Measurements from ENCODE around the gene PRDX2.
"Not testable (repeated sequence)": the region's sequence is repeated elsewhere in the genome, so short reads cannot be mapped to it uniquely, and the experiment has no call there.

The PRDX2 gene

GRCh38 chr19:12801466-12802266, at the start of gene PRDX2, which contains the start of gene THSD8:
TSS of gene PRDX2 (minus strand) at chr19:12801800. CDS start at chr19:12801261, 539 bp downstream.
TSS of gene THSD8 (plus strand) at chr19:12802069. CDS start at chr19:12802072, 3 bp downstream.
- DNase-seq (ENCODE audit: low read depth): peak; percentile 63

GRCh38 chr19:12847159-12848139, 45.8 kb upstream of the PRDX2 start:
- TF ChIP-seq CTCF (conservative IDR thresholded peaks at IDR 0.05; ENCODE audit: low read length): peak; percentile 64
- peak; percentile 67 for DNase-seq (ENCODE audit: low read depth)
- peak overlapping the region; percentile 33 for H3K4me3 ChIP-seq (ENCODE audit: low read length)

More at GRCh38 chr19:12801466-12802266, at the start of gene PRDX2, which contains the start of gene THSD8:
- TF ChIP-seq CTCF (conservative IDR thresholded peaks at IDR 0.05; ENCODE audit: low read length): no peak
- peak within 1 kb of the TSS; percentile 86 for H3K4me3 ChIP-seq (ENCODE audit: low read length)

- H3K4me3 ChIP-seq (ENCODE audit: low read length); DNase-seq (ENCODE audit: low read depth): not testable (repeated sequence)
Observed at GRCh38 chr19:12846613-12847012, 45.0 kb upstream of the PRDX2 start.

GRCh38 chr19:12843999-12844732, 42.6 kb upstream of the PRDX2 start:
- no peak for DNase-seq (ENCODE audit: low read depth)
- TF ChIP-seq CTCF (conservative IDR thresholded peaks at IDR 0.05; ENCODE audit: low read length): no peak
- H3K4me3 ChIP-seq (ENCODE audit: low read length): no peak overlapping the region

- no peak for DNase-seq (ENCODE audit: low read depth)
Observed at GRCh38 chr19:12843328-12843727, 41.7 kb upstream of the PRDX2 start.

GRCh38 chr19:12842511-12842910, 40.9 kb upstream of the PRDX2 start:
- no peak for DNase-seq (ENCODE audit: low read depth)
- no peak overlapping the region for H3K4me3 ChIP-seq (ENCODE audit: low read length)
- no peak for TF ChIP-seq CTCF (conservative IDR thresholded peaks at IDR 0.05; ENCODE audit: low read length)

More at GRCh38 chr19:12843328-12843727, 41.7 kb upstream of the PRDX2 start:
- no peak overlapping the region for H3K4me3 ChIP-seq (ENCODE audit: low read length)
- no peak for TF ChIP-seq CTCF (conservative IDR thresholded peaks at IDR 0.05; ENCODE audit: low read length)

- TF ChIP-seq CTCF (conservative IDR thresholded peaks at IDR 0.05; ENCODE audit: low read length): no peak
- DNase-seq (ENCODE audit: low read depth): no peak
- H3K4me3 ChIP-seq (ENCODE audit: low read length): peak overlapping the region; percentile 34
Observed at GRCh38 chr19:12841094-12841493, 39.5 kb upstream of the PRDX2 start.

All from AG10803 (cell line).